Measurements from ENCODE around the gene ADGRF3.

GRCh38 chr2:26330114-26330549, 16.5 kb downstream of the ADGRF3 start:
- TF ChIP-seq GATA2 (IDR thresholded peaks at IDR 0.05; ENCODE audit: low read depth, low read length) = no peak
- no peak for TF ChIP-seq GATA3 (IDR thresholded peaks at IDR 0.05; ENCODE audit: low read depth, low read length)

Data from SH-SY5Y (cell line).